OCI-LY1 (cell line): ENCODE results near the gene HTRA3.

Experiments used
- CTCF ChIP-seq: fragments of 200-600 bp; sonication (generic), shearing (Covaris generic); IDR thresholded peaks from 2 replicates; pipeline ENCODE4 v1.5.1; 2017; ENCODE audit warnings: mild to moderate bottlenecking, antibody characterized with exemption, low read length, moderate library complexity, mixed read lengths
- EZH2 ChIP-seq: fragments of 200-600 bp; sonication (generic), shearing (Covaris generic); IDR thresholded peaks from 2 replicates; pipeline ENCODE4 v1.8.0; 2017; ENCODE audit warnings: borderline replicate concordance, mixed run types, mild to moderate bottlenecking, antibody characterized with exemption, low read length, moderate library complexity, mixed read lengths

- TF ChIP-seq EZH2 (no peak), CTCF (no peak)
Measured at GRCh38 chr4:8230033-8230432, 39.5 kb upstream of the HTRA3 start.
